EH (cell line): ENCODE data around the gene AFF3.
"Not testable (repeated sequence)": the region's sequence is repeated elsewhere in the genome, so short reads cannot be mapped to it uniquely, and the experiment has no call there.

ENCODE experiments used
- DNase-seq: peaks from one replicate; pipeline ENCODE4 v3.0.0-alpha.2; 2015; ENCODE audit warnings: low read depth

AFF3 gene

DNA sequence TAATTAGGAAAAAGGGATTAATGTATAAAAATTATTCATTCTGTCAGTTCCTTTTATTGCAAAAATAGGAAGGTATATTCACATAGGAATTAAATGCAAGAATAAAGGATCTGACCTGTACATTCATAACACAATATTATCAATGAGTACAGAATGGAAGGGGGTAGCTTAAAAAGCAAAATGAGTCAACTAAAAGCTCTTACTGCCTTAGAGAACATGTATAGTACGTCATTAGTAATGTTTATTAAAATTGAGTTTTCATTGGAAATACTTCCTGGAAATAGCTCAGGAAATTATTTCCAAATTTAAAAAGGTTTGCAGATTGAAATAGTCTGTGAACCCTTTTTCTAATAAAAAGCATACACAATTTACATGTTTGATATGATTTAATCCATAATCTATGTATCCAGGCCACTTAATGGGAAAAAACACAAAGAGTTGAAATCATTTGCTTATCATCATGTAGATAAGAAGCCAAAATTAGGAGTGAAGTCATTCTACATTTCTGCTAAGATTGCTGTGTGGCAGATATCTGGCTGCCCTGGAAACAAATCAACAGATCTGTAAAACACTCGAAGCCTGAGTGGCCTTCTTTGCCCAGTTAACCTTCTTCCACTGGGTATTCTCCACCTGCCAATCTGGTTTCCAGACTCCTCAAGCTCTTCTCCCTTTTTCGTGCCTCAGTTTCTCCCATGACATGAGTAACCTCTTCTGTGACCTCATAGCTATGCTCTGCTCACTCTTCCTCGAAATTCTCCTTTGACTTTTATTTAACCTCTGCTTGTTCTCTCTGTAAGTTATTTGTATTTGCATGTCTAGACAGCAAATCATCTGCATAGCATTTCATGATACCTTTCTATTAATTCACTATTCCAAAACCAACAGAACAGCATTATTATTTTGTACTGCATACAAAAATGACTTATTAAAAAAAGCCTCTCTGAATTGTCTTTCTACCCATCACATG is 471.3 kb downstream of the AFF3 start:
- no peak for DNase-seq

DNA sequence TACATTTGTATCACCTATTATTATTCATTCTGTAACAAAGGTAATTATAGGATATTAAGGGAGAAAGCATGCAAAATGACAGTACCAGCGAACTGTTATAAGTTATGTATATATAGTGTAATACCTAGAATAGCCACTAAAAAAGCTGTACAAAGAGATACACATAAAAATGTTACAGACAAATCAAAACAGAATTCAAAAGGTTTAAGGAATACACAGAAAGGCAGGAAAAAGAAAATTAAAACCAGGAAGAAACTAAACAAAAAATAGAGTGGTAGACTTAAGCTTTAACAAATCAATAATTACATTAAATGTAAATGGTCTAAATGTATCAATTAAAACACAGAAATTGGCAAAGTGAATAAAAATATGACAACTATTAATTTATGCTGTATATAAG is 476.1 kb downstream of the AFF3 start:
- no peak for DNase-seq

DNA sequence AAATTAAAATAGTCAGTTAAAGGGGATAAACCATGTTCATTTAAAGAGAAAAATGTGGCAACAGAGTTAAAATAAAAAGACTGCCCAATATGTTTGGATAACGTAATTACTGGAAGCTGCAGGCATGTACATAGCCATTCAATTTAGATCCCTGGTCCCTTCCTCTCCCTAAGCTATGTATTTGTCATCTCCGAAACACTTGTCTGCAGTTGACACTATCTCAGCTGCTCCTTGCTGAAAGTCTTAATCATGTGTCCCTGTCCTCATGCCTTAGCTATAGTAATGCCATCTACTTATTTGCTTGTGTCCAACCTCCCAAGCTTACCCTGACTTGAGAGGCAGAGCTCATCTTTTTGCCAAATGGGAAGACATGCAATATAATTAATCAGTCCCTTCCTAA is 478.7 kb downstream of the AFF3 start:
- no peak for DNase-seq

DNA sequence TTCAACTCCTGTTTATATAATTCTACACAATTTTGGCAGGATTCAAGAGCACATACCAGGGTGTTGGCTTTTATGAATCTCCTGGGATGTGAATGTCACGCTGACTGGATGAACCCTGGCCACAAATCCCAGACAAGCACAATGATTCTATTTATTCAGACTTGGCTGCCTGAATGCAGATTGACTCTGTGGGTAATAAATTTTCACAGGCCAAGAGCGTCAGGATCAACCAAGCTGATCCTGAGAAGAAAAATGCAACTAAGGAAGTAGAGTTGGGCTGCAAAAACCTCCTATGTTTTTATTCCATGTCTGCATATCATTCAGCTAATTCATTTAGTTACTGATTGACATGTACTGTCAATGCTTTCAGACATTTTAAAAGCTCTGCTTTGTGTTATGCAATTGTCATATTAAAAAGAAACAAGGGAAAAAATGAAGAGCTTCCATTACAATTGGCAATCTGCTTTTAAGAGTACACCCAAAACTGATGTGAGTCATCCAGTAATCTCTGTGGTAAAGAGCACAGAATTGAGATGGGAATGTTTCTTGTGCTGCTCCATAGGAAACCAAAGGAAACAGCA is 479.5 kb downstream of the AFF3 start:
- DNase-seq: peak; percentile 96

DNA sequence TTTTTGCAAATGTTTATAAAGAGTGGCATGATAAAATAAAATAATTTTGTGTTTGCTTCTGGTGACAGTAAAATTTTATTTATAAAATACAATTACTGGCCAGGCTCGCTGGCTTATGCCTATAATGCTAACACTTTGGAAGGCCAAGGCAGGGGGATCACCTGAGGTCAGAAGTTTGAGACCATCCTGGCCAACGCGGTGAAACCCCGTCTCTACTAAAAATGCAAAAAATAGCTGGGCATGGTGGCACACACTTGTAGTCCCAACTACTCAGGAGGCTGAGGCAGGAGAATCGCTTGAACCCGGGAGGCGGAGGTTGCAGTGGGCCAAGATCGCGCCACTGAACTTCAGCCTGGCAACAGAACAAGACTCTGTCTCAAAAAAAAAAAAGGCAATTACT is 480.6 kb downstream of the AFF3 start:
- not testable (repeated sequence) for DNase-seq

DNA sequence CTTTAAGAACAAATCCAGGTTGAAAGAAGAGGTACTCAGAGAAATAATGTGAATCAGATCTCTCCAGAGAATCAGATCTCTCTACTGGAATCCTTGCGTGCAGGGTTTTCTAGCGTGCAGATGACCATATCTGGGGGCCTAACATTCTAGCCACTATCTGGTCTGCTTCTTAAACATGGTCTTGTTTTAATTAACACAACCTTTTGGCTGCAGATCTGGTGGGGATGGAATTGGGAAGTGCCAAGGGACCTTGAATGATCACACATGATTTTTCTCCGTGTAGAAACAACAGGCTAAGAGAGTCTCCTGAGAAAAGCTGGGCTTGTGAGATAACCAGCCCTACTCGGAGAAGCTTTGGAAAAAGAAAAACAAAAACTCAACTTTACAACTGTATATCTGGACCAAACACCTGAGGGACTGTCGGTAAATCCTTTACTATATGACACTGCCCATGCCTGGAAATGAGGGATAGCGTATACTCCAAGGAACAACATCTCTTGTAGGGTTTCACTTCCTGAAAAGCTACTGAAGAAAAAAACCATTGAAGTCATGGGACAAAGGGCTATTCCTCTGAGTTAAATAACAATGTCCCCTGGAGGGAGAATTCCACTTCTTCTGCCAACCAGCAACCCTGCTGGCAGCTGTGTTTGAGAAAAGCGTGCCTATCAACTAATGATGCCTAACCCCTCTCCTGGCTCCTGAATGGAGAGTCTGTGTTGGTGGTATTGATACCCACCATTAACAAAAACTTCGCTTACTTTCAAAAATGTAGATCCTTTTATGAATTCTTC is 481.6 kb downstream of the AFF3 start:
- DNase-seq: no peak

DNA sequence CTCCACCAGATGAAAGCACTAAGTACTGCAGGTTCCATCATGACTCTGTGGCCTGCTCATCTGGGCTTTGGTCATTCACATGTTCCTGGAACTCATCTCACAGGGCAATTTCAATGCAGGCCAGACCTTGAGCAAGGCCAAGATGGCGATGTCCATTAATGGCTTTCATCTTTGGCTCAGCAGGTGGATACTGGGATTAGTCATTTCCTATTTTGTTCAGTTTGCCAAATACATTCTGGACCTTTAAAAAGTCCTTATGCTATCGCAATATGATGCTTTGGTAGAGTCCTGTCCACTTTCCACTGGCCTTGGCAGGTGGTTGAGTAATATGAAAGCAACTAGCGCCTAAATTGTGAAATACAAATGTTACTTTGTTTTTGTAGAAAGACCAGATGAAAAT is 482.5 kb downstream of the AFF3 start:
- DNase-seq: no peak

DNA sequence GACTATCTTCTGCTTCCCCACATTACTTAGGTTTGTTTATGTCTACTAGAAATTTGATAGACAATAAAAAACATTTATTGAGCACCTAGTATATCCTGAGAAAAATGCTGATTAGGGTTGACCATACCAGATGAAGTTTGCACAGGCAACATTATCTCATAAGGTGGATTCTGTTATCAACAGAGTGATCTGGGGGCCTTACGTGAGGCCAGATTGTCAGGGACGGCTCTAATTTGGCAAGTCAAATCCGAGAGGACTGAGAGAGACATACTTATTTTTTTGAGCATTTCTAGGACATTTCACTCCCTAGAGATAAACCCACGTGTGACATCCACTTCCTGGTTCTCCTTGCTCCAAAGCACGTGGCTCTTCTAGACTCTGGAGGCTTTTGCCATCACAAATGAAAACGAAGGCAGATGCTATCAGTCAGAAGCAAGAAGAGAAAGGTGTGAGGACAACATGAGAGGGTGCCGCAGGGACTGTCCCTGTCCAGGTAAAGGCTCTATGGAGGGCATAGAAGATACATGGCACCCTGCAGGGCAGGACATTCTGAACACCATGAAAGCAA is 484.6 kb downstream of the AFF3 start:
- DNase-seq: no peak

DNA sequence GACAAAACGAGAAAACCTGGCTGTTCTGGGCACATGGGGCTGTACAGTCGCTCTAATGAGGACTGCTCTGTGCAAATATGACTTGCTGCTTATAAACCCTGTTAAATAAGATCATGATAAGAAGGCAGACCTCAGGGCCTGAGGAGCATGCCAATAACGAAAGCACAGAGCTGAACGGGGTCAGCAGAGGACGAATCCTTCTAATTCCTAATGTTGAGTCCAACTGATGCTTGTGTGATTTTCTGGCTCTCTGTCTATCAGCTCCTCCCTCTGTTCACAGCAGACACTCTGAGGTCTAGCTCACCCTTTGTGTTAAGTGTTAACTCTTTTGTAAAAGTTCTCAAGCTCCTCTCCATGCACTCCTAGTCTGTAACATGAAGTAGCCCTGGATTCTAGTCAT is 485.4 kb downstream of the AFF3 start:
- DNase-seq: peak; percentile 52

DNA sequence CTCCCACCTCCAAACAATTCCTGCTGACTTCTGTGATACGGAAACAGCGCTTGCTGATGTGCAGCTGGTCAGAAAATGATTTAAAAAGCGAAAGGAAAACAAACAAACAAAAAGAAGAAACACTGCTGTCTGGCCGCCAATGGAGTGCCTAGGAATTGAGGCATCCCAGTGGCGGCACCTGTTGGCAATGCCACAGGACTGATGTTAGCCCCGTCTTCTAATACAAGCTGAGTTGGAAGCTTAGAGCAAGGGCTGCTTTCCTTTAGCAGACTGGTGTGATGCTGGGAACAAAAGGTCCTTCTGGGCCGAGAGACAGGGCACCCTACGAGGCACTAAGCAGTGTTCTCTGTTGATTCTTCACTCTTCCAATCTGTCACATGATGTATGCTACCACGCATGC is 489.0 kb downstream of the AFF3 start:
- no peak for DNase-seq

DNA sequence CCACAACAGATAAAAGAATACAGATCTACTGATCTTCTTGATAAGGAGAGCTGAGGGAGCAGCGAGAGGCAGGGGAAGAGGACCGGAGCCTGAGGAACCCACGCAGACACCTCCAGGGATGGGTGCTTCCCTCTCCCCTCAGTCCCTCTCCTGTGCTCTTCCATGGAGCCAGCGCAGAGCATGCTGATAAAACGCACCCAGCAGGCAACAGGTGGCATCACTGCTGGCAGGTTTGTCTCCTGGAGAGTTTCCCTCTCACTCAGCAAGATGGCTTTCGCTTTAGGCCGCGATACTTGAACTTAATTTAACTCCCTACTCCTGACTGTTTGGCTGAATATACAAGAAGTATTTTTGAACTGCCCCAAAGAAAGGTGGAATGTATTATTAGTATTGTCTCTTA is 489.5 kb downstream of the AFF3 start:
- no peak for DNase-seq

DNA sequence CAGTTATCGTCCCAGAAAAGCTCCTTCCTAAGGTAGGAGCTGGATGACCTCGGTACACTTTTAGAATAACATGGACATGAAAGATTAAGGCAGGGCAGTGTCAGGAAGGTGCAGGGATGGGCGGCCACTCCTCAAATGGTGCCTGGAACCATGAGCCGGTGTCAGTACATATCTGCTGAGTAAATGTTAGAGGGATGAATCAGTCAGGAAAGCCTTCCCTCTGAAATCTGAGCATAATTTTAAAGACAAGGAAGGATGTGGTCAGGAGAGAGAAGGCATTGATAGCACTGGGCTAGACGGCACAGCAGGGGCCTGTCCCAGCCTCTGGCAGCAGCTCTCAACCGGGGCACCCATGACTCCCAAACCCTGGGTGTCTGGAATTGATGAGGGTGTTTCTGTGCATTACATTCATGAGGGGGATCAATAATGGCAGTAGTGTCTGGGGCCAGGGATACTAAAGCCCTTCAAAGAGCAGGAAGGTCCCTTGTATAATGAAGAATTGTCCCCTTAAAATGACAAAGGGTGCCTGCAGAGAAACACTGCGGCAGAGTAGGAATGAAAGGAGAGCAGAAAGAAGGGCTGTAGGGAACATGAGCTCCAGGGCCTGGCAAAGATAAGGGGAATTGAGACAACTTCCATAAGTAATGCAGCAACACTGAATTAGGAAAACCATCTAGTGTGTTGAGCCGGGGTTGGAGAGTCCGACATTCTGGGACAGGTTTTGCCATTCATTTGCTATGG is 490.3 kb downstream of the AFF3 start:
- DNase-seq: peak; percentile 83

DNA sequence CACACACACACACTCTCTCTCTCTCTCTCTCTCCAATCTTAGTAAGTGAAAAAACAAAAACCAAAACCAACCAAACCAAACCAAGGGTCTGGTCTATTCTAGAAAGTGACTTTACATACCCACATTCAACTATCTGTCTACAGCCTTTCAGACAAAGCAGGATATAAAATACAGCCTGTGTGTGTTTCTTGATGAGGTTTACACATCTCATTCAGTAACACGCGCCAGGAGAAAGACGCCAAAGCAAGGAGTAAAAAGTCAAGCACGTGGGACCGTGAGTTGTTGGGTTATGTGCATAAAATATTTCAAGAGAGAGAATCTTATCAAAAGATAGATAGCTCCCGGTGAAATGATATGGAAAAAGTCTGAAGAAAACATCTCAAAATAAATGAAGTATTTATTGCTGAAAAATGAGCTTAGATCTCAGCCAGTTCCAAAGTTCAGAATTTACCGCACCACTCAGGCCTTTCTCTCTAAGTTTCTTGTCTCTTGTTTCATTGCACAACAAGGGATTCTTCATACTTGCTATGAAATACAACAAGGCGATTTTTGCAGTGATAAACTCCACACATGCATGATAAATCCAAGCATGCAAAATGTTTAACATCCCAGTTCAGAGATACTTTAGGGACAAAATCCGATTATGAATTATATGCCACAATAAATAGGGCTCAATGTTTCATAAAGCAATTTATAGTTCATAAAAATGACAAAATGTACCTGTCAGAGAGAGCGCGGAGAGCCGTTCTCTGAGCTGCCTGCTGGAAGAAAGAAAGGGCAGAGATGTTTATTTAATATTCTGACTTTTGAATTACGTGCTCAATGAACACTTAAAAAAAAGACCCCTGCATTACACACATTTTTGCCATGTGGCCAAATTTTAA is 493.2 kb downstream of the AFF3 start:
- no peak for DNase-seq

DNA sequence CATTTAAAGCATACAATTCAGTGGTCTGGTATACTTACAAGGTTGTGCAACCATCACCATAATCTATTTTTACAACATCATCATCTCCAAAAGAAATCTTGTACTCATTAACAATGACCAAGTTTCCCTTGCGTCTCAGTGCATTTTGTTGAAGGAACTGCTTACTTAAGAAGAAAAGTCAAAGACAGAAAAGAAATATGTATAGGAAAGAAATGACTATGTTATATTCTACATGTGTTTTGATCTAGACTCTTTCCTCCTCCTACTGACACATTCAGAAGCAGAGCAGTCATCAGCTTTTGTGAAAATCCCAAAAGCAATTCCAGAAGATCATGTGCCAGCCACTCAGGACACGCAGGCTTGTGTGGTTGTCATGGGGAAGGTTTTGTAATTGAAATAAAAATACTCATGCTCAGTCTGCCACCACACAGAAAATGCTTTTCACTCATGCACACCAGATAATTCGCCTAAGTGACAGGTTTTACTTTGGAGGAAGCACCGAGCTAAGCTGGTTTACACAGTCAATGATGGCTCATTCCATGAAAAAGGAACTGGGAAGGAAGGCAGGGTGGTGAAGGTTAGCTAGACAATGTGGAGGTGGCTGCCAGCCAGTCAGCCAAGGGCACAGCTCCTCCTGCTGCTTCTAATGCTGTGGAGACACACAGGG is 494.1 kb downstream of the AFF3 start:
- peak; percentile 77 for DNase-seq

DNA sequence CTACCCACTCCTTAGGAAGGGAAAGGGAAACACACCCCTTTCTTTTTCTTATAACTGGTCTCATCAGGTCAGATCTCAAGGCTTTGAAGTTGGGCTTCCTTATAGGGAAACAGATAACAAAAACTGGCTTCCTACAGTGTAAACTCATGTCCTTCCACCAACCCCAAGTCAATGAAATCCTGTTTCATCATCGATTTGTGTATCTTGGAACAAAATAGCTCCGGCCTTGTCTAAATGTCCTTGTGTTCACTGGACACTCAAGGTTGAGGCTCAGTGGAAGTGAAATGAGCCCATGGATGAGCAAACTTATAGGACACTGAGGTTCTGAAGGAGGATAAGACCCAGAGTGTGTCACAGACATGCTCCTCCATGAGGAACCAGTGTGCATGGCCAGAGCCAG is 496.4 kb downstream of the AFF3 start:
- DNase-seq: no peak

DNA sequence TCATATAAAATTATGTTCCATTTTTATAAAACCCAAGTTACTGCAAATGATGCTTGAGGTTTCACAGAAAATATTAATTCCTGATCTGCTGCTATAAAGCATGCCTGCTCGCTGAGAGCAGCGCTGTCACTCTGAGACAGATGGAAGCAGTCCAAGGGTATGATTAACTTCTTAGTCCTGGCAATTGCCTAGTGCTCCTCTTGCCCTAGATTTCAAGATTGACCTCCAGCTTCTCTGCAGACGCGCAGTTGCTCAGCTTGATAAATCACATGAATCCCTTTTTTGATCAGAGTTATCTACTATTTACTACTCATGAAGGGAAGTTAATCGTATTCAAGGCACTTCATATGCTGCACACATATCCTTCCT is 498.0 kb downstream of the AFF3 start:
- DNase-seq: peak; percentile 74

DNA sequence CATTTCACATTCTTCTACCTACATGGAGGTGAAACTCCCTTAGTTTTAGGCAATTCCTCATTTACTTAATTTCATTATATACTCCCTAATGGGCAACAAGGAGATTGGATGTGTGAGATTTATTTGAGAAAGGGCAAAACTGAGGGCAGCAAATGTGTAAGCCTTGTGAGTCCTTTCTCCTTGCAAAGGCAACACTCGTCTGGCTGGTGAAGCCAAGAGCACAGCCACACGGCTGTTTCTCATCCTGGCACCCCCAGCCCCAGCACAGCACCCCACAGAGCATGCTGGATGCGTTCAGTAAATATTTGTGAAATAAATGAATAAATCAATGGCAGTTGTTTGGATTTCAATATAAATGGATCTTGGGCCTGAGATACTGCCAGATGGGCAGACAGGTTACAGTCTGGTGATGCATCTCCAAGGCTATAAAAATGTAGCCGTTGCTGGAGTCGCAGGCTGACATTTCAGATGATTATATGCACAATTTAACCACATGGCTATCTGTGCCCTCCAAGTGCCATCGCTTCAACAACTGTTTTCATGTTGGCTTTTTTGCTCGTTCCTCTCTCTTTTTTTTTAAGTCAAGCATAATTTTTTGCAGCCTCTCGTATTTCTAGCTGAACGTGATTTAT is 498.5 kb downstream of the AFF3 start:
- DNase-seq: no peak

DNA sequence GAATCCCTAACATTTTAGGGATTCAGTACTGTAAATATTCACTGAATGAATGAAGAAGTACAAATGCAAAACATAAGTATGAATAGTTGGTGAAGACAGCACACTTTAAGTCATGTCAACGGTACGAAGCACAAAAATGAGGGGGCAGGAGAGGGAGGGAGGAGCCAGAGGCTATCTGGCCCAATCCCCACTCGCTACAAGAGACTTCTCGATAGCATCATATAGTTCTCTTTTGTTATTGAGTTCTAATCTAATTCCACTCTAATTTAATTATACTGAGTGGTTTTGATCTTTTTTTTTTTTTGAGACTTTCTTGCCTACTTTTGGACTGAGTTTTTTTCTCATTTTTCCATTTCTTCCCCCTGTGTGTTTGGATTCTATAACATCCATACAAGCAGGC is 500.4 kb downstream of the AFF3 start:
- no peak for DNase-seq

DNA sequence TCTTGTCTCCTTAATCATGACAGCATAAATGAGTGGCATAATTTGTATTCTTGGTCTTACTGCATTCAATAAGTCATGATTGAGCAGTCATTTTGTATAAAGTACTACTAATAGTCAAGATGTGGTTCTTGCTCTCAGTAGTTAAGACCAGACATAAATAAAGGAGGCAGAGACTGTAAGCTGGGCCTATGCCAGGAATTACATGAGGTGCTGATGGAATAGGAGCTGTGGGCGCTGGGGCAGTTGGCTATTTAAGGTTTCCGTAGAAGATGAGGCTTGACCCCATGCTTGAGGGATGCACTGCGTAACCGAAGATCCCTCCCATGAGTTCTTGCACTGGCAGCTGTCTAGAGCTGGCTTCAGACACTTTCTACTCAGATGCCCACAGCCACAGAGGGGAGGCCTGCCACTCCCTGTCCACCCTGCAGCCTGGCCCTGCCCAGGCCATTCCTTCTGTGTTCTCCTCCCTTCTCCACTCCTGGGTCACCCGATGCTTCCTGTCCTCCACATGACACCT is 501.7 kb downstream of the AFF3 start:
- peak; percentile 25 for DNase-seq

DNA sequence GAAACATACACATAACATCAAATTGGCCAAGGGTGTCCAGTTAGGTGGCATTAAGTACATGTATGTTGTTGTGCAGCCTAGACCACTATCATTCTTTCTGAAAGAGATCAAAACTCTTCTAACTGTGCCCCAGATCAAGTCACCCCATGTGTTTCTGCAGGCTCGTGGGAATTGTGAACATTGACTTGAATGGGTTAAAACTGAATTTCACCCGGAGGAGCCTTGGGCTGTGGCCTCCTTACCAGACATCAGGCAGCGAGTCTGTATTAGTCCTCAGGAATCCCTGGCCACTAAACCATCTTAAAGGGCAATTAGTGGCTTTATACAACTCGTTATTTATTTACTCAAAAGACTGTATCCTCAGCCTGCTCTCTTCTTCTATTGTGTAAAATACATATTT is 503.6 kb downstream of the AFF3 start:
- DNase-seq: no peak
